Activated CD8-positive, alpha-beta memory T cell treated with anti-CD3 and anti-CD28 coated beads for 24 hours (primary cell): ENCODE data around the gene BABAM2.
A peak's percentile ranks its signal among the peaks of the same experiment; 100 is the strongest.

Source experiments
- DNase-seq: peaks from one replicate; pipeline ENCODE4 v3.0.0-alpha.2; 2020

BABAM2 gene

GRCh38 chr2:28352104-28352503, 461.6 kb downstream of the BABAM2 start:
- no peak for DNase-seq

GRCh38 chr2:28352610-28353195, 462.2 kb downstream of the BABAM2 start:
- DNase-seq = no peak

- DNase-seq = no peak
Measured at GRCh38 chr2:28354920-28355520, 464.5 kb downstream of the BABAM2 start.

- DNase-seq = no peak
Measured at GRCh38 chr2:28355521-28356094, 465.1 kb downstream of the BABAM2 start.

GRCh38 chr2:28356095-28356911, 465.8 kb downstream of the BABAM2 start:
- no peak for DNase-seq

GRCh38 chr2:28357055-28357454, 466.5 kb downstream of the BABAM2 start:
- DNase-seq = no peak

GRCh38 chr2:28357948-28358667, 467.6 kb downstream of the BABAM2 start:
- DNase-seq = no peak

GRCh38 chr2:28358668-28359201, 468.2 kb downstream of the BABAM2 start:
- DNase-seq = peak; percentile 71

GRCh38 chr2:28359222-28360057, 468.9 kb downstream of the BABAM2 start:
- DNase-seq = peak; percentile 89

GRCh38 chr2:28360058-28360717, 469.7 kb downstream of the BABAM2 start:
- no peak for DNase-seq

GRCh38 chr2:28360718-28361293, 470.3 kb downstream of the BABAM2 start:
- DNase-seq = no peak

- no peak for DNase-seq
Measured at GRCh38 chr2:28361991-28362710, 471.6 kb downstream of the BABAM2 start.

- no peak for DNase-seq
Measured at GRCh38 chr2:28362991-28363521, 472.5 kb downstream of the BABAM2 start.

GRCh38 chr2:28363686-28364280, 473.3 kb downstream of the BABAM2 start:
- no peak for DNase-seq

- DNase-seq = no peak
Measured at GRCh38 chr2:28364610-28365009, 474.1 kb downstream of the BABAM2 start.

- DNase-seq = no peak
Measured at GRCh38 chr2:28365158-28365557, 474.6 kb downstream of the BABAM2 start.

GRCh38 chr2:28366149-28366495, 475.6 kb downstream of the BABAM2 start:
- DNase-seq = no peak

- peak; percentile 79 for DNase-seq
Measured at GRCh38 chr2:28366496-28367282, 476.2 kb downstream of the BABAM2 start.
